ENCODE data around the gene GRAMD1A. TPM values are rescaled to one million over a fixed set of nuclear protein-coding genes. Genes with fewer than 3 reads are reported as not detected.
"Not testable (repeated sequence)": the region's sequence is repeated elsewhere in the genome, so short reads cannot be mapped to it uniquely, and the experiment has no call there.

The GRAMD1A gene
- polyA plus RNA-seq, 1 donor from 2014 or later: 19.0 TPM

DNA sequence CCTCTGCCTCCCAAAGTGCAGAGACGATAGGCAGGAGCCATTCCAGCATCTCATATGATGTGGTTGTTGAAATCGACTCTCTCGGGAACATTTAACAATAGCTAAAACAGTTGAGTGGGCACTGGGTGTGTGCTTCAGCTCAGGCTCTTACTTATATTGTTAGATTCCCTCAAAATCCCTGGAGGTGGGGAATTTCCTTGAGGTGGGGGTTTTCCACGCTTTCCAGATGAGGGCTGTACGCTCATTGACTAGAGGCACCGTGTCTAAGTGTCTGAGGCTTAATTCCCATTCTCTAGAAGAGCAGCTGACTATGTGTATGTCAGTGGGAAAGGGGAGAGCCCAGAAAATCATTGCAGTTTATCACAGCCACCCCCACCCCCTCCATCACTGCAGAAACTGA, 10.8 kb upstream of the GRAMD1A start:
- no peaks in the 10 kb centered on the region for H3K27me3 ChIP-seq (ENCODE audit: insufficient read depth, low read depth, low read length)
- H3K9ac ChIP-seq (ENCODE audit: low read length): no peak overlapping the region
- H3K4me2 ChIP-seq (ENCODE audit: low read length): no peak overlapping the region
- H2AFZ ChIP-seq (ENCODE audit: low read depth, low read length): no peak overlapping the region
- TF ChIP-seq MXI1 (conservative IDR thresholded peaks at IDR 0.05; ENCODE audit: poor library complexity, severe bottlenecking) (no peak), RAD21 (conservative IDR thresholded peaks at IDR 0.05) (no peak), EZH2 (IDR thresholded peaks at IDR 0.05; ENCODE audit: borderline replicate concordance, insufficient read depth, low read length, poor library complexity, severe bottlenecking) (no peak), SMC3 (conservative IDR thresholded peaks at IDR 0.05; ENCODE audit: poor library complexity) (no peak), EP300 (conservative IDR thresholded peaks at IDR 0.05; ENCODE audit: poor library complexity, severe bottlenecking) (no peak)
- TF ChIP-seq, protein P1, sequence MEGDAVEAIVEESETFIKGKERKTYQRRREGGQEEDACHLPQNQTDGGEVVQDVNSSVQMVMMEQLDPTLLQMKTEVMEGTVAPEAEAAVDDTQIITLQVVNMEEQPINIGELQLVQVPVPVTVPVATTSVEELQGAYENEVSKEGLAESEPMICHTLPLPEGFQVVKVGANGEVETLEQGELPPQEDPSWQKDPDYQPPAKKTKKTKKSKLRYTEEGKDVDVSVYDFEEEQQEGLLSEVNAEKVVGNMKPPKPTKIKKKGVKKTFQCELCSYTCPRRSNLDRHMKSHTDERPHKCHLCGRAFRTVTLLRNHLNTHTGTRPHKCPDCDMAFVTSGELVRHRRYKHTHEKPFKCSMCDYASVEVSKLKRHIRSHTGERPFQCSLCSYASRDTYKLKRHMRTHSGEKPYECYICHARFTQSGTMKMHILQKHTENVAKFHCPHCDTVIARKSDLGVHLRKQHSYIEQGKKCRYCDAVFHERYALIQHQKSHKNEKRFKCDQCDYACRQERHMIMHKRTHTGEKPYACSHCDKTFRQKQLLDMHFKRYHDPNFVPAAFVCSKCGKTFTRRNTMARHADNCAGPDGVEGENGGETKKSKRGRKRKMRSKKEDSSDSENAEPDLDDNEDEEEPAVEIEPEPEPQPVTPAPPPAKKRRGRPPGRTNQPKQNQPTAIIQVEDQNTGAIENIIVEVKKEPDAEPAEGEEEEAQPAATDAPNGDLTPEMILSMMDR (IDR thresholded peaks at IDR 0.05; ENCODE audit: poor library complexity, severe bottlenecking): no peak
- no peaks in the 10 kb centered on the region for H3K79me2 ChIP-seq (replicated peaks; ENCODE audit: insufficient read depth, low read length)
- no peak overlapping the region for H3K27ac ChIP-seq (ENCODE audit: low read length)
- H3K9me2 ChIP-seq (ENCODE audit: insufficient read depth, low read length): no peaks in the 10 kb centered on the region
- H3K4me3 ChIP-seq (ENCODE audit: low read length): no peak overlapping the region
- H3F3A ChIP-seq (ENCODE audit: insufficient read depth, low read length, poor library complexity, severe bottlenecking): no peaks in the 10 kb centered on the region
- no peaks in the 10 kb centered on the region for H3K36me3 ChIP-seq (ENCODE audit: insufficient read depth, low read length)
- no peaks in the 10 kb centered on the region for H4K20me1 ChIP-seq (ENCODE audit: insufficient read depth)
- H3K9me3 ChIP-seq (ENCODE audit: low read length): no peaks in the 10 kb centered on the region

DNA sequence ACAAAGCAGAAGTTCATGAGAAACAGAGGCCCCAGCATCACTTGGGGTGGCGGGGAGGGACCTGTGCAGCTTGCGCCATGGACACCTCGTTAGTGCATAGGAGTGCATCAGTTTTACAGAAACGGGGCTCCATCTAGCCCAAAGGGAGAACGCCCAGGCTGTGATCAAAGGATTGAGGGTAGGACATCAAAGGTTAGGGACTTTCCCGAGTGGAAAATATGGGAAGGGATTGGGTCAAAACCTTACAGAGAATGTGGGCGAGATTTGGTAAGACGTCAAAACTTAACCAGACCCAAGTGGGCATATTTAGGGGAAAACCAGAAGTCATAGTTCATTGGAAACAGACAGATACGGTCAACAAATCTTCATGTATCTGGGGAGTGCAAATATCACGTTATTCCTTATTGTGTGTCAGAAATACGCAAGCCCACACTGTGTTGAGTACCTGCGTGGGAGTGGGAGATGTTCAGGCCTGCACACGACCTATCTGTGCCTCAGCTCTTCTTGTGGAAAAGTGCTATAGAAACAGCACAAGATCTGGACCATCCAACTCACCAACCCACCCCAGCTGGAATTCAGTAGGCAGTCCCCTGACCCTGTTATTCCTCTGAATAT, 9.4 kb upstream of the GRAMD1A start:
- H3K4me2 ChIP-seq (ENCODE audit: low read length): no peak overlapping the region
- no peaks in the 10 kb centered on the region for H3K27me3 ChIP-seq (ENCODE audit: insufficient read depth, low read depth, low read length)
- TF ChIP-seq RAD21 (conservative IDR thresholded peaks at IDR 0.05): no peak
- TF ChIP-seq EZH2 (IDR thresholded peaks at IDR 0.05; ENCODE audit: borderline replicate concordance, insufficient read depth, low read length, poor library complexity, severe bottlenecking): no peak
- no peak for TF ChIP-seq MXI1 (conservative IDR thresholded peaks at IDR 0.05; ENCODE audit: poor library complexity, severe bottlenecking)
- no peak for TF ChIP-seq TAF1 (IDR thresholded peaks at IDR 0.05; ENCODE audit: low read depth)
- no peaks in the 10 kb centered on the region for H3K9me3 ChIP-seq (ENCODE audit: low read length)
- no peaks in the 10 kb centered on the region for H3K79me2 ChIP-seq (replicated peaks; ENCODE audit: insufficient read depth, low read length)
- H3K9me2 ChIP-seq (ENCODE audit: insufficient read depth, low read length): no peaks in the 10 kb centered on the region
- H4K20me1 ChIP-seq (ENCODE audit: insufficient read depth): no peaks in the 10 kb centered on the region
- H3F3A ChIP-seq (ENCODE audit: insufficient read depth, low read length, poor library complexity, severe bottlenecking): no peaks in the 10 kb centered on the region
- no peaks in the 10 kb centered on the region for H3K36me3 ChIP-seq (ENCODE audit: insufficient read depth, low read length)
- H2AFZ ChIP-seq (ENCODE audit: low read depth, low read length): no peak overlapping the region
- H3K27ac ChIP-seq (ENCODE audit: low read length): no peak overlapping the region
- H3K9ac ChIP-seq (ENCODE audit: low read length): no peak overlapping the region
- no peak overlapping the region for H3K4me3 ChIP-seq (ENCODE audit: low read length)

DNA sequence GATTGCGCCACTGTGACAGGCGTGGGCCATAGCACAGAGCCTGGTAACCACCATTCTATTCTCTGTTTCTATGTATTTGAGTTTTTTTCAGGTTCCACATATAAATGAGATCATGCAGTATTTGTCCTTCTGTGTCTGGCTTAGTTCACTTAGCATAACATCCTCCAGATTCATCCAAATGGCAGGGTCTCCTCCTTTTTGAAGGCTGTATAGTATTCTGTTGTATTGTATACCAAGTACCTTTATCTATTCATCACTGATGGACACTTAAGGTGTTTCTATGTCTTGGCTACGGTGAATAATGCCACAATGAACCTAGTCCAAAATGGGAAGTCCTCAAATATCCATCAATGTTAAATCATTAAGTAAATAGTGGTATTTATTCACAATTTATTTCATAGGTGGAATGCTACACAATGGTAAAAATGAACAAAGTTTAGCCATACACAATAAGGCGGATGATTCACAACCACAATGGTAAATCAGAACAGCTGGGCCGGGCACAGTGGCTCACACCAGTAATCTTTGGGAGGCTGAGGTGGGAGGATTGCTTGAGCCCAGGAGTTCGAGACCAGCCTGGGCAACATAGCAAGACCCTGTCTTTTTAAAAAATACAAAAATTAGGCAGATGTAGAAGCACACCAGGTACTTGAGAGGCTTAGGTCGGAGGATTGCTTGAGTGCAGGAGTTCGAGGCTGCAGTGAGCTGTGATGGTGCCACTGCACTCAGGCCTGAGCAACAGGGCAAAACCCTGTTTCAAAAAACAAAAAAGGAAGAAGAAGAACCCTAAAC, 8.4 kb upstream of the GRAMD1A start:
- Histone ChIP-seq H3K9me3 (ENCODE audit: low read length) (no peaks in the 10 kb centered on the region), H3K9me2 (ENCODE audit: insufficient read depth, low read length) (no peaks in the 10 kb centered on the region), H3K27ac (ENCODE audit: low read length) (no peak overlapping the region), H3F3A (ENCODE audit: insufficient read depth, low read length, poor library complexity, severe bottlenecking) (no peaks in the 10 kb centered on the region), H3K27me3 (ENCODE audit: insufficient read depth, low read depth, low read length) (no peaks in the 10 kb centered on the region), H4K20me1 (ENCODE audit: insufficient read depth) (no peaks in the 10 kb centered on the region), H3K4me3 (ENCODE audit: low read length) (no peak overlapping the region), H3K4me2 (ENCODE audit: low read length) (no peak overlapping the region), H2AFZ (ENCODE audit: low read depth, low read length) (no peak overlapping the region), H3K79me2 (replicated peaks; ENCODE audit: insufficient read depth, low read length) (no peaks in the 10 kb centered on the region), H3K9ac (ENCODE audit: low read length) (no peak overlapping the region), H3K36me3 (ENCODE audit: insufficient read depth, low read length) (no peaks in the 10 kb centered on the region)
- no peak for TF ChIP-seq TAF1 (IDR thresholded peaks at IDR 0.05; ENCODE audit: low read depth)
- TF ChIP-seq RAD21 (conservative IDR thresholded peaks at IDR 0.05): no peak
- TF ChIP-seq SMC3 (conservative IDR thresholded peaks at IDR 0.05; ENCODE audit: poor library complexity): no peak
- TF ChIP-seq, protein P1 (IDR thresholded peaks at IDR 0.05; ENCODE audit: poor library complexity, severe bottlenecking): no peak
- TF ChIP-seq MXI1 (conservative IDR thresholded peaks at IDR 0.05; ENCODE audit: poor library complexity, severe bottlenecking): no peak
- no peak for TF ChIP-seq EP300 (conservative IDR thresholded peaks at IDR 0.05; ENCODE audit: poor library complexity, severe bottlenecking)
- TF ChIP-seq POLR2AphosphoS5 (IDR thresholded peaks at IDR 0.05): no peak

DNA sequence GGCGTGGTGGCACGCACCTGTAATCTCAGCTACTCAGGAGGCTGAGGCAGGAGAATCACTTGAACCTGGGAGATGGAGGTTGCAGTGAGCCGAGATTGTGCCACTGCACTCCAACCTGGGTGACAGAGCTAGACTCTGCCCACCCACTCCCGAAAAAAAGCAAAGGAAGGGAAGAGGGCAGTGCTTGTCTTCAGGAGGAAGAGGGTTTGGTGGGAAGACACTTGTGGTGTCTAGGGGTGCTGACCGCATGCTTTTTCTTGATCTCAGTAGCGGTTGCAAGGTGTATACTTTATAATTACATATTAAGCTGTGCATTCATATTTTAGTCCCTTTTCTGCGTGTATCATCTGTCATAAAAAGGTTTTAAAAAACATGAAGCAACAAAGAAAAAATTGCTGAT, 7.5 kb upstream of the GRAMD1A start:
- not testable (repeated sequence) for H3K27me3 ChIP-seq (ENCODE audit: insufficient read depth, low read depth, low read length); H3K27ac ChIP-seq (ENCODE audit: low read length); H3F3A ChIP-seq (ENCODE audit: insufficient read depth, low read length, poor library complexity, severe bottlenecking); H3K79me2 ChIP-seq (replicated peaks; ENCODE audit: insufficient read depth, low read length); H3K36me3 ChIP-seq (ENCODE audit: insufficient read depth, low read length); H3K4me3 ChIP-seq (ENCODE audit: low read length); H2AFZ ChIP-seq (ENCODE audit: low read depth, low read length); H3K9me2 ChIP-seq (ENCODE audit: insufficient read depth, low read length); H3K9me3 ChIP-seq (ENCODE audit: low read length); H3K9ac ChIP-seq (ENCODE audit: low read length); H4K20me1 ChIP-seq (ENCODE audit: insufficient read depth); H3K4me2 ChIP-seq (ENCODE audit: low read length)

Data from neural cell (in vitro differentiated cells).